WTC11 (cell line): Measurements from ENCODE around the gene OR10P1. TPM values are rescaled to one million over a fixed set of nuclear protein-coding genes. Genes with fewer than 3 reads are reported as not detected.

Experiments used
- ATAC-seq: fragments of 200-7000 bp; cut with Tn5 transposase; 2 replicates; pipeline ENCODE4 v1.10.0; 2021; ENCODE audit warnings: mild to moderate bottlenecking, moderate library complexity
- CTCF ChIA-PET: fragments of 300-600 bp; sonication (Branson Sonifier 250); formaldehyde crosslinking; loops from one replicate; lab custom pipeline; 2021; ENCODE audit warnings: antibody characterized with exemption; lab: Charles Lee
- POLR2A ChIA-PET: fragments of 350-600 bp; sonication (Branson Sonifier 250); formaldehyde crosslinking; loops from one replicate; lab custom pipeline; 2021; ENCODE audit warnings: antibody characterized with exemption; lab: Charles Lee
- DNase-seq: peaks from one replicate; pipeline ENCODE4 v3.0.0; 2021; ENCODE audit warnings: low spot score
- H3K27ac Mint-ChIP-seq: 2 replicates; pipeline ENCODE4 v1.8.0; 2021; ENCODE audit warnings: mixed read lengths
- H3K27me3 Mint-ChIP-seq: 2 replicates; pipeline ENCODE4 v1.8.0; 2021; ENCODE audit warnings: low read depth, mild to moderate bottlenecking, moderate library complexity, mixed read lengths
- H3K36me3 Mint-ChIP-seq: 2 replicates; pipeline ENCODE4 v1.8.0; 2021; ENCODE audit warnings: mixed read lengths
- H3K4me1 Mint-ChIP-seq: 2 replicates; pipeline ENCODE4 v1.8.0; 2022; ENCODE audit warnings: mixed read lengths
- H3K4me3 Mint-ChIP-seq: 2 replicates; pipeline ENCODE4 v1.8.0; 2021; ENCODE audit warnings: mild to moderate bottlenecking, moderate library complexity, mixed read lengths
- H3K9me3 Mint-ChIP-seq: 2 replicates; pipeline ENCODE4 v1.8.0; 2021; ENCODE audit warnings: mixed read lengths
- AFF4 ChIP-seq: sonication (generic); formaldehyde crosslinking; IDR thresholded peaks from 2 replicates; pipeline ENCODE4 v1.8.1; 2023; ENCODE audit warnings: mild to moderate bottlenecking, missing genetic modification reagents, borderline replicate concordance
- ATF2 ChIP-seq: sonication (generic); formaldehyde crosslinking; IDR thresholded peaks from 2 replicates; pipeline ENCODE4 v1.8.1; 2022; ENCODE audit warnings: low read depth, missing genetic modification reagents, borderline replicate concordance
- ATF6 ChIP-seq: sonication (generic); formaldehyde crosslinking; IDR thresholded peaks from 2 replicates; pipeline ENCODE4 v1.8.1; 2023; ENCODE audit warnings: mild to moderate bottlenecking, missing genetic modification reagents
- E2F5 ChIP-seq: sonication (generic); formaldehyde crosslinking; IDR thresholded peaks from 2 replicates; pipeline ENCODE4 v1.8.1; 2022; ENCODE audit warnings: mild to moderate bottlenecking, moderate library complexity, missing genetic modification reagents
- FOXJ3 ChIP-seq: sonication (generic); formaldehyde crosslinking; IDR thresholded peaks from 2 replicates; pipeline ENCODE4 v1.9.0; 2021; ENCODE audit warnings: missing genetic modification reagents, mild to moderate bottlenecking, borderline replicate concordance
- FOXP4 ChIP-seq: sonication (generic); formaldehyde crosslinking; IDR thresholded peaks from 2 replicates; pipeline ENCODE4 v1.8.0; 2022; ENCODE audit warnings: mild to moderate bottlenecking, missing genetic modification reagents
- GRHL2 ChIP-seq: fragments of 250-450 bp; sonication (Bioruptor Pico); IDR thresholded peaks from 2 replicates; pipeline ENCODE4 v1.8.0; 2022; ENCODE audit warnings: mild to moderate bottlenecking, moderate library complexity; ENCODE audit not compliant: insufficient replicate concordance, severe bottlenecking
- GTF2I ChIP-seq: fragments of 250-450 bp; sonication (Bioruptor Pico); conservative IDR thresholded peaks from 2 replicates; pipeline ENCODE4 v1.4.0; 2021; ENCODE audit warnings: mild to moderate bottlenecking
- IRF2 ChIP-seq: sonication (generic); formaldehyde crosslinking; IDR thresholded peaks from 2 replicates; pipeline ENCODE4 v1.8.0; 2022; ENCODE audit warnings: low read depth, missing genetic modification reagents, borderline replicate concordance
- MAX ChIP-seq: sonication (generic); formaldehyde crosslinking; IDR thresholded peaks from 2 replicates; pipeline ENCODE4 v1.8.0; 2022; ENCODE audit warnings: mild to moderate bottlenecking, missing genetic modification reagents
- MLX ChIP-seq: sonication (generic); formaldehyde crosslinking; IDR thresholded peaks from 2 replicates; pipeline ENCODE4 v1.8.1; 2023; ENCODE audit warnings: mild to moderate bottlenecking, missing genetic modification reagents, moderate library complexity
- MYBL2 ChIP-seq: sonication (generic); formaldehyde crosslinking; IDR thresholded peaks from 2 replicates; pipeline ENCODE4 v1.8.1; 2023; ENCODE audit warnings: mild to moderate bottlenecking, moderate library complexity, missing genetic modification reagents
- NR1H2 ChIP-seq: sonication (generic); formaldehyde crosslinking; IDR thresholded peaks from 2 replicates; pipeline ENCODE4 v1.9.0; 2021; ENCODE audit warnings: mild to moderate bottlenecking, moderate library complexity, missing genetic modification reagents
- OVOL2 ChIP-seq: fragments of 250-450 bp; sonication (Bioruptor Pico); IDR thresholded peaks from 2 replicates; pipeline ENCODE4 v1.9.0; 2021; ENCODE audit warnings: mild to moderate bottlenecking, borderline replicate concordance
- PRDM15 ChIP-seq: sonication (generic); formaldehyde crosslinking; IDR thresholded peaks from 2 replicates; pipeline ENCODE4 v1.8.0; 2022; ENCODE audit warnings: missing genetic modification reagents
- SMAD4 ChIP-seq: sonication (generic); formaldehyde crosslinking; IDR thresholded peaks from 2 replicates; pipeline ENCODE4 v1.8.0; 2022; ENCODE audit warnings: mild to moderate bottlenecking, missing genetic modification reagents
- TEAD1 ChIP-seq: sonication (generic); formaldehyde crosslinking; IDR thresholded peaks from 2 replicates; pipeline ENCODE4 v1.8.0; 2022; ENCODE audit warnings: mild to moderate bottlenecking, missing genetic modification reagents
- ZMAT4 ChIP-seq: fragments of 250-450 bp; sonication (Bioruptor Pico); IDR thresholded peaks from 2 replicates; pipeline ENCODE4 v1.9.0; 2021; ENCODE audit warnings: mild to moderate bottlenecking
- total RNA-seq: library from RNA; stranded (reverse); gene quantifications from 3 replicates; pipeline ENCODE4 v1.2.3, GENCODE V29; 2021

OR10P1 gene
- total RNA-seq, 1 experiment from 2014 or later, result not detected

GRCh38 chr12:55633151-55633550, 3.5 kb upstream of the OR10P1 start:
- Mint-ChIP-seq H3K27me3 (peaks cover 17% of the 10 kb centered on the region), H3K27ac (no peak overlapping the region), H3K36me3 (no peaks in the 10 kb centered on the region), H3K9me3 (no peaks in the 10 kb centered on the region), H3K4me1 (no peaks in the 10 kb centered on the region), H3K4me3 (no peak overlapping the region)
- ATAC-seq (no peak), DNase-seq (no peak)
- CTCF ChIA-PET, result no interaction called here
- POLR2A ChIA-PET, result no interaction called here
- no peak for TF ChIP-seq PRDM15 (CRISPR knock-in tag)
- no peak for TF ChIP-seq GRHL2 (CRISPR knock-in tag)
- no peak for TF ChIP-seq ATF6
- TF ChIP-seq MAX (CRISPR knock-in tag), result no peak
- no peak for TF ChIP-seq IRF2 (CRISPR knock-in tag)
- TF ChIP-seq GTF2I (CRISPR knock-in tag), result no peak

GRCh38 chr12:55636116-55636655, 506 bp upstream of the OR10P1 start:
- DNase-seq, result no peak
- ATAC-seq, result no peak
- POLR2A ChIA-PET, result no interaction called here
- TF ChIP-seq IRF2 (CRISPR knock-in tag) (no peak), E2F5 (CRISPR knock-in tag) (no peak), SMAD4 (CRISPR knock-in tag) (no peak), MLX (no peak), MYBL2 (CRISPR knock-in tag) (no peak), ATF2 (CRISPR knock-in tag) (no peak), FOXJ3 (no peak), GRHL2 (CRISPR knock-in tag) (no peak), ZMAT4 (CRISPR knock-in tag) (no peak), OVOL2 (CRISPR knock-in tag) (no peak), AFF4 (CRISPR knock-in tag) (no peak), TEAD1 (CRISPR knock-in tag) (no peak), NR1H2 (CRISPR knock-in tag) (no peak), FOXP4 (CRISPR knock-in tag) (no peak)

More at GRCh38 chr12:55636116-55636655, 506 bp upstream of the OR10P1 start:
- Mint-ChIP-seq H3K36me3 (no peaks in the 10 kb centered on the region), H3K9me3 (no peaks in the 10 kb centered on the region), H3K27me3 (peaks cover 10% of the 10 kb centered on the region), H3K4me1 (no peaks in the 10 kb centered on the region), H3K4me3 (no peak overlapping the region), H3K27ac (no peak overlapping the region)
- CTCF ChIA-PET, result interaction anchor here (0.6 to 1.6 kb wide), 2 partner anchors 10 to 20 kb away, joined by 3 to 5 read pairs; no protein-coding TSS in a partner anchor
